Measurements from ENCODE around the gene CACNA1S.

DNA sequence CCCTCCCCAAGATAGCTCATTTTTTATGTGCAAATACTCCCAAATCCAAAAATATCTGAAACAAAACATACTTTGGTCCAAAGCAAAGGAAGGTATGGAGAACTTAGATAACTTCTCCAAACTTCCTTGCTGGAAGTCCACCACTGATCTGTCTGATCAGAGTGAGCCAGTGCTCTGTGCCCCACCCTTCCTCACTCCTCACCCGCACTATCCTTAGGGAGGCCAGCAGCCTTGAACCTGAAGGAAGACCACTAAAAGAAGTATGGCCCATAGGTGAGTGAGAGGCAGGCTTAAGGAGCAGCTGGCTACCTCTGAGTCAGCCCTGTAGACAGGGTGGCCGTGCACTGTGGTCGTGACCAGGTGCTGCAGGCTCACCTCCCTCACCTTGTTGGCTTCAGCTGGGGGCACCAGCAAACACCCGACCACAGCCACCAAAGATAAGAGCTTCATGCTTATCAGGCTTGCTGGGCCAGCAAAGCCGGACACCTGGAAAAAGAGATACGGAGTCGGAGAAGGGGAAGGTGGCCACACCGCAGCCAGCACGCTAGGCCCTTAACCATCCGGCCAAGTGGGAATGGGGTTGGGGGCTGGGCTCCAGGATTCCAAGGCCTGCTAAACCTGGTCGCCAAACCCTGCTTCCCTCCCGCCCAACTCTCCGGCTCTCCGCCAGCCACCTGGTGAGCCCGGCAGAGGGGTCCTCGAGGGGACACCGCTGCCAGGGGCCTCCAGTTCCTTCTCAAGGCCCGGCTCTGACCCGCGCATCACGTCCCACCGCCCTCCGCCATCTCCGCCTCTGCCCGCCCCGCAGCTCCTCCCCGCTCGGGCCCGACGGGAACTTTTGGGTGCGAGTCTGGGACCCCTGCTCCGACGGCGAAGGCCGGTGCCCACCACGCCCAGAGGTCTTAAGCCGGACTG is 41.5 kb upstream of the CACNA1S start:
- TF ChIP-seq, protein P1, sequence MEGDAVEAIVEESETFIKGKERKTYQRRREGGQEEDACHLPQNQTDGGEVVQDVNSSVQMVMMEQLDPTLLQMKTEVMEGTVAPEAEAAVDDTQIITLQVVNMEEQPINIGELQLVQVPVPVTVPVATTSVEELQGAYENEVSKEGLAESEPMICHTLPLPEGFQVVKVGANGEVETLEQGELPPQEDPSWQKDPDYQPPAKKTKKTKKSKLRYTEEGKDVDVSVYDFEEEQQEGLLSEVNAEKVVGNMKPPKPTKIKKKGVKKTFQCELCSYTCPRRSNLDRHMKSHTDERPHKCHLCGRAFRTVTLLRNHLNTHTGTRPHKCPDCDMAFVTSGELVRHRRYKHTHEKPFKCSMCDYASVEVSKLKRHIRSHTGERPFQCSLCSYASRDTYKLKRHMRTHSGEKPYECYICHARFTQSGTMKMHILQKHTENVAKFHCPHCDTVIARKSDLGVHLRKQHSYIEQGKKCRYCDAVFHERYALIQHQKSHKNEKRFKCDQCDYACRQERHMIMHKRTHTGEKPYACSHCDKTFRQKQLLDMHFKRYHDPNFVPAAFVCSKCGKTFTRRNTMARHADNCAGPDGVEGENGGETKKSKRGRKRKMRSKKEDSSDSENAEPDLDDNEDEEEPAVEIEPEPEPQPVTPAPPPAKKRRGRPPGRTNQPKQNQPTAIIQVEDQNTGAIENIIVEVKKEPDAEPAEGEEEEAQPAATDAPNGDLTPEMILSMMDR (conservative IDR thresholded peaks at IDR 0.05; ENCODE audit: low read depth, low read length): no peak
- TF ChIP-seq BHLHE40 (IDR thresholded peaks at IDR 0.05; ENCODE audit: low read depth, low read length) (no peak), POLR2A (IDR thresholded peaks at IDR 0.05; ENCODE audit: low read depth, low read length) (no peak), RCOR1 (IDR thresholded peaks at IDR 0.05; ENCODE audit: insufficient replicate concordance, low read length) (no peak), MAFK (IDR thresholded peaks at IDR 0.05; ENCODE audit: low read depth, low read length) (no peak), RAD21 (IDR thresholded peaks at IDR 0.05; ENCODE audit: low read length) (no peak), SMC3 (IDR thresholded peaks at IDR 0.05; ENCODE audit: low read depth, low read length) (no peak)
- TF ChIP-seq, protein P2, sequence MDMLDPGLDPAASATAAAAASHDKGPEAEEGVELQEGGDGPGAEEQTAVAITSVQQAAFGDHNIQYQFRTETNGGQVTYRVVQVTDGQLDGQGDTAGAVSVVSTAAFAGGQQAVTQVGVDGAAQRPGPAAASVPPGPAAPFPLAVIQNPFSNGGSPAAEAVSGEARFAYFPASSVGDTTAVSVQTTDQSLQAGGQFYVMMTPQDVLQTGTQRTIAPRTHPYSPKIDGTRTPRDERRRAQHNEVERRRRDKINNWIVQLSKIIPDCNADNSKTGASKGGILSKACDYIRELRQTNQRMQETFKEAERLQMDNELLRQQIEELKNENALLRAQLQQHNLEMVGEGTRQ (IDR thresholded peaks at IDR 0.05; ENCODE audit: low read depth, low read length): no peak

All from IMR-90 (cell line).